ENCODE results near the gene CD177.

DNA sequence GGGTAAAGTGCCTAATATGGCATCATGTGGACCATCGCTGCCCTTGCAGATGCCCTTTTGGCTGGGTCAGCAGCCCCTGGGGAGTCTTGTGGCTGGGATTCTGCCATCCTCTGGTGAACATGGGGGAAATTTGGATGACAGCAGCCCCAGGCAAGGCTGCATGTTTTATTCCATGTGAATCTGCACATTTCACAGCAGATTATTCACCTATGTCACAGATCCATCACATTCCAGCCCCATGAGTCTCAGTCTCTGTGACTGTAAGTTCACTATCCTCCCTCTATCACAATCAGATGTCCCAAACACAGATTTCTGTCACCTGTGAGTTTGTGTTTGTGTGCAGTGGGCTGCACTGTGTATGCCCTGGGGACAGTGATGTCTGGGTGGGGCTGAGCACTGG, 47.4 kb upstream of the CD177 start:
- TF ChIP-seq TAF1 (IDR thresholded peaks at IDR 0.05; ENCODE audit: borderline replicate concordance, insufficient read depth, low read length): no peak
- TF ChIP-seq POLR2AphosphoS5 (IDR thresholded peaks at IDR 0.05; ENCODE audit: low read depth, low read length): no peak
- TF ChIP-seq, protein P1, sequence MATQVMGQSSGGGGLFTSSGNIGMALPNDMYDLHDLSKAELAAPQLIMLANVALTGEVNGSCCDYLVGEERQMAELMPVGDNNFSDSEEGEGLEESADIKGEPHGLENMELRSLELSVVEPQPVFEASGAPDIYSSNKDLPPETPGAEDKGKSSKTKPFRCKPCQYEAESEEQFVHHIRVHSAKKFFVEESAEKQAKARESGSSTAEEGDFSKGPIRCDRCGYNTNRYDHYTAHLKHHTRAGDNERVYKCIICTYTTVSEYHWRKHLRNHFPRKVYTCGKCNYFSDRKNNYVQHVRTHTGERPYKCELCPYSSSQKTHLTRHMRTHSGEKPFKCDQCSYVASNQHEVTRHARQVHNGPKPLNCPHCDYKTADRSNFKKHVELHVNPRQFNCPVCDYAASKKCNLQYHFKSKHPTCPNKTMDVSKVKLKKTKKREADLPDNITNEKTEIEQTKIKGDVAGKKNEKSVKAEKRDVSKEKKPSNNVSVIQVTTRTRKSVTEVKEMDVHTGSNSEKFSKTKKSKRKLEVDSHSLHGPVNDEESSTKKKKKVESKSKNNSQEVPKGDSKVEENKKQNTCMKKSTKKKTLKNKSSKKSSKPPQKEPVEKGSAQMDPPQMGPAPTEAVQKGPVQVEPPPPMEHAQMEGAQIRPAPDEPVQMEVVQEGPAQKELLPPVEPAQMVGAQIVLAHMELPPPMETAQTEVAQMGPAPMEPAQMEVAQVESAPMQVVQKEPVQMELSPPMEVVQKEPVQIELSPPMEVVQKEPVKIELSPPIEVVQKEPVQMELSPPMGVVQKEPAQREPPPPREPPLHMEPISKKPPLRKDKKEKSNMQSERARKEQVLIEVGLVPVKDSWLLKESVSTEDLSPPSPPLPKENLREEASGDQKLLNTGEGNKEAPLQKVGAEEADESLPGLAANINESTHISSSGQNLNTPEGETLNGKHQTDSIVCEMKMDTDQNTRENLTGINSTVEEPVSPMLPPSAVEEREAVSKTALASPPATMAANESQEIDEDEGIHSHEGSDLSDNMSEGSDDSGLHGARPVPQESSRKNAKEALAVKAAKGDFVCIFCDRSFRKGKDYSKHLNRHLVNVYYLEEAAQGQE (IDR thresholded peaks at IDR 0.05; ENCODE audit: insufficient read depth in 1 of 2, low read depth in 2 of 2, low read length in 2 of 2): no peak
